Frontal cortex (tissue), 4 donors: ENCODE data around the gene SEPTIN11. TPM values are rescaled to one million over a fixed set of nuclear protein-coding genes. Genes with fewer than 3 reads are reported as not detected.

Source experiments
- DNase-seq, 2 donors: peaks; one replicate each; pipeline ENCODE4 v3.0.0; 2012; ENCODE audit warnings: low spot score in 2 of 2
- FAIRE-seq: peaks from 2 replicates; lab custom pipeline; 2012; peaks lifted over from hg19 to GRCh38; lab: Jason Lieb, UNC
- total RNA-seq: library from RNA; depleted of rRNA; stranded (reverse); fragments of >200 nt; gene quantifications from one replicate; pipeline ENCODE4 v1.2.3, GENCODE V29; 2014
- donor health status: control.
- donor health status: control.
- donor health status: control.

The SEPTIN11 gene
- total RNA-seq, 1 donor from 2014 or later: 198 TPM

- DNase-seq (no peak), FAIRE-seq (no peak)
Measured at GRCh38 chr4:76998251-76998901, 48.8 kb downstream of the SEPTIN11 start.

Other genes with a start within 250 kb of the SEPTIN11 start
- gene SOWAHB, start 51.6 kb upstream of the SEPTIN11 start, total RNA-seq: 2.9 TPM
- gene CCNI, start 126.2 kb downstream of the SEPTIN11 start, total RNA-seq: 460 TPM
- gene CCNG2, start 207.5 kb downstream of the SEPTIN11 start, total RNA-seq: 110 TPM